Gastrocnemius medialis (tissue), 4 donors: ENCODE measurements around the gene ARID1B. TPM values are rescaled to one million over a fixed set of nuclear protein-coding genes. Genes with fewer than 3 reads are reported as not detected.
"Not testable (repeated sequence)": the region's sequence is repeated elsewhere in the genome, so short reads cannot be mapped to it uniquely, and the experiment has no call there.

Experiments used
- ATAC-seq, 2 donors: fragments of 150-250 bp; one replicate each; pipeline ENCODE4 v1.9.1; 2016
- DNase-seq, 2 donors: peaks; one replicate each; pipeline ENCODE4 v3.0.0-alpha.2; 2019
- H3K27ac ChIP-seq, 4 donors: fragments of 200-600 bp; sonication (generic); 1 replicate in 1 of 4; 2 replicates in 3 of 4; pipeline ENCODE4 v1.5.1; 2016 to 2018; ENCODE audit warnings: mild to moderate bottlenecking in 2 of 4, moderate library complexity in 1 of 4
- H3K27me3 ChIP-seq, 3 donors: fragments of 200-600 bp; sonication (generic) in 2 of 3; 1 replicate in 1 of 3; 2 replicates in 2 of 3; pipeline versions ENCODE4 v1.5.1 to v1.6.0; 2016 to 2019; ENCODE audit warnings: mild to moderate bottlenecking in 1 of 3, moderate library complexity in 1 of 3
- H3K36me3 ChIP-seq, 2 donors: fragments of 200-600 bp; sonication (generic) in 1 of 2; one replicate each; pipeline ENCODE4 v1.5.1; 2017 to 2018
- H3K4me1 ChIP-seq, 2 donors: fragments of 200-600 bp; sonication (generic) in 1 of 2; one replicate each; pipeline ENCODE4 v1.5.1; 2016 to 2017; ENCODE audit warnings: mild to moderate bottlenecking in 2 of 2
- H3K4me3 ChIP-seq, 4 donors: fragments of 200-600 bp; sonication (generic) in 3 of 4; 1 replicate in 1 of 4; 2 replicates in 3 of 4; pipeline ENCODE4 v1.5.1; 2016 to 2019; ENCODE audit warnings: mild to moderate bottlenecking in 2 of 4
- H3K9me3 ChIP-seq, 3 donors: fragments of 200-600 bp; sonication (generic) in 2 of 3; 1 replicate in 1 of 3; 2 replicates in 2 of 3; pipeline ENCODE4 v1.5.1; 2016 to 2019
- POLR2A ChIP-seq, 2 donors: fragments of 450-650 bp; IDR thresholded peaks; one replicate each; pipeline ENCODE4 v1.6.1; 2017; ENCODE audit warnings: antibody characterized with exemption in 2 of 2, mild to moderate bottlenecking in 2 of 2, moderate library complexity in 2 of 2
- in situ Hi-C, 4 donors: fragments of 200-750 bp; cut with MboI; loops; one replicate each; pipeline versions ENCODE4 v1.15.0 to v1.8.0; 2017; ENCODE audit warnings: low sequenced_read_pairs in 4 of 4
- intact Hi-C: fragments of 100-400 bp; cut with DNase I; formaldehyde crosslinking; loops from one replicate; pipeline ENCODE4 v1.15.1; 2023; ENCODE audit warnings: low total_unique reads
- total RNA-seq, 4 donors: library from RNA; depleted of rRNA; stranded (reverse); fragments of >200 nt; gene quantifications; one replicate each; pipeline versions ENCODE4 v1.1.0 to v1.2.3, GENCODE V29; 2016
- TF ChIP-seq, protein P1 (sequence below), 5 experiments: fragments of 450-650 bp in 3 of 5; fragments of 200-600 bp in 2 of 5; sonication (generic) in 2 of 5; IDR thresholded peaks in 4 of 5; conservative IDR thresholded peaks in 1 of 5; 1 replicate in 4 of 5; 2 replicates in 1 of 5; pipeline ENCODE4 v1.5.1; 2016 to 2019; ENCODE audit warnings: antibody characterized with exemption in 5 of 5, mild to moderate bottlenecking in 3 of 5, moderate library complexity in 3 of 5

The ARID1B gene
- total RNA-seq, 4 donors from 2014 or later: 54.9 to 75.3 (median 62.0) TPM

DNA sequence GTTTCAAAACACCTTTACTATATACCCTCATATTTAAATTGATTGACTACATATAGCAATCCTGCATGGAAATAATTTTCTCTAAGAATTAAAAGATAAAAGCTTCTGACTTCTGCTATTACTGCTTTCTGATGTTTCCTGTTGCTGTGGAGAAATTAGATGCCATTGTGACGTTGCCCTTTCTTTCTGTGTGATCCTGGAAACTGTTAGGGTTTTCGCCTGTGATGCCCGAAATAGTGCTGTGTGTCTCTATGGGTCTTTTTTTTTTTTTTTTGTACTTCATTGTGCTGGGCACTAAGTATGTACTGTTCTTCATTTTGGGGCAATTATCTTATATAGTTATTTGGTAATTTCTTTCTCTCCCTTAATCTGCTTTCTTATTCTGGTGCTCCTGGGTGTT, 205.0 kb downstream of the ARID1B start:
- in situ Hi-C loops (no loop called here), intact Hi-C loops (no loop called here)
- Histone ChIP-seq H3K9me3 (no peaks in the 10 kb centered on the region), H3K27ac (no peak overlapping the region), H3K27me3 (no peaks in the 10 kb centered on the region), H3K4me1 (peaks cover 65 to 75% of the 10 kb centered on the region in 2 donors), H3K4me3 (no peak overlapping the region), H3K36me3 (no peaks in the 10 kb centered on the region)
- ATAC-seq: no peak
- DNase-seq: no peak
- TF ChIP-seq, protein P1, sequence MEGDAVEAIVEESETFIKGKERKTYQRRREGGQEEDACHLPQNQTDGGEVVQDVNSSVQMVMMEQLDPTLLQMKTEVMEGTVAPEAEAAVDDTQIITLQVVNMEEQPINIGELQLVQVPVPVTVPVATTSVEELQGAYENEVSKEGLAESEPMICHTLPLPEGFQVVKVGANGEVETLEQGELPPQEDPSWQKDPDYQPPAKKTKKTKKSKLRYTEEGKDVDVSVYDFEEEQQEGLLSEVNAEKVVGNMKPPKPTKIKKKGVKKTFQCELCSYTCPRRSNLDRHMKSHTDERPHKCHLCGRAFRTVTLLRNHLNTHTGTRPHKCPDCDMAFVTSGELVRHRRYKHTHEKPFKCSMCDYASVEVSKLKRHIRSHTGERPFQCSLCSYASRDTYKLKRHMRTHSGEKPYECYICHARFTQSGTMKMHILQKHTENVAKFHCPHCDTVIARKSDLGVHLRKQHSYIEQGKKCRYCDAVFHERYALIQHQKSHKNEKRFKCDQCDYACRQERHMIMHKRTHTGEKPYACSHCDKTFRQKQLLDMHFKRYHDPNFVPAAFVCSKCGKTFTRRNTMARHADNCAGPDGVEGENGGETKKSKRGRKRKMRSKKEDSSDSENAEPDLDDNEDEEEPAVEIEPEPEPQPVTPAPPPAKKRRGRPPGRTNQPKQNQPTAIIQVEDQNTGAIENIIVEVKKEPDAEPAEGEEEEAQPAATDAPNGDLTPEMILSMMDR (IDR thresholded peaks at IDR 0.05 in 4 of 5, conservative IDR thresholded peaks at IDR 0.05 in 1 of 5): no peak
- TF ChIP-seq POLR2A (IDR thresholded peaks at IDR 0.05): no peak

DNA sequence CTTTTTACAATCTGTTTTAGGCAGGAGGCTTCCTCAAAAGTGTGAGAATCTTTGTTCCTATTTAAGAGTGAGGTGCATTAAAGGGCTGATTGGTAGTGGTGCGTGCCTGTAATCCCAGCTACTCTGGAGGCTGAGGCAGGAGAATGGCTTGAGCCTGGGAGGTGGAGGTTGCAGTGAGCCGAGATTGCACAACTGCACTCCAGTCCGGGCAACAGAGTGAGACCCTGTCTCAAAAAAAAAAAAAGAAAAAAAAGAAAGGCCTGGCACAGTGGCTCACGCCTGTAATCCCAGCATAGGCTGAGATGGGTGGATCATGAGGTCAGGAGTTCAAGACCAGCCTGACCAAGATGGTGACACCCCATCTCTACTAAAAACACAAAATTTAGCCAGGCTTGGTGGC, 205.7 kb downstream of the ARID1B start:
- intact Hi-C loops, H3K27ac ChIP-seq, DNase-seq, H3K4me3 ChIP-seq, in situ Hi-C loops, H3K27me3 ChIP-seq, H3K36me3 ChIP-seq, H3K9me3 ChIP-seq, ATAC-seq: not testable (repeated sequence)
- peaks cover 64 to 68% of the 10 kb centered on the region in 2 donors for H3K4me1 ChIP-seq

DNA sequence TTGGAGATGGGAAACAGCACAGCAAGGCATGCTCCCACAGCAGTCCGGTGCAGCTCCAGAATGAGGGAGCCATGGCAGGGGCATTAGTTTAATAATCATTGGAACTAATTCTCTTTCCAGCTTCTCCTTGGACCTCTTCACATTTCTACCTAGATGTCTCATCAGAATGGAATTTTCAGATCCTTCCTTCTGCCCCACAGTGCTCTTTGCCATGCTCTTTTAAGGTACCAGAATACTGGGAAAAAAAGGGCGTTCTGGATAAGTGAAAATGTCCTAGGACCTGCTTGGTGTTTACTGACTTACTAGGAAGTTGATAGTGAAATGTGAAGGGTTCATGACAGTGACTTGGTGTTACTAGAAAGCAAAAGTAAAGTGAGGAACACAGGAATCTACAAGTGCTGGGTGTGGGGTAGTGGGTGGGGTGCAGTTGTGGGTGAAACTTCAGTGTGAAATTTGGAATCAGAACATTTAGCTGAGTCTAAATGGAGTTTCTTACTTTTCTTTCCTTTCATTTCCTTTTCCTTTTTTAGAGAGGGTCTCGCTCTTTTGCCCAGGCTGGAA, 207.1 kb downstream of the ARID1B start:
- intact Hi-C loops: no loop called here

DNA sequence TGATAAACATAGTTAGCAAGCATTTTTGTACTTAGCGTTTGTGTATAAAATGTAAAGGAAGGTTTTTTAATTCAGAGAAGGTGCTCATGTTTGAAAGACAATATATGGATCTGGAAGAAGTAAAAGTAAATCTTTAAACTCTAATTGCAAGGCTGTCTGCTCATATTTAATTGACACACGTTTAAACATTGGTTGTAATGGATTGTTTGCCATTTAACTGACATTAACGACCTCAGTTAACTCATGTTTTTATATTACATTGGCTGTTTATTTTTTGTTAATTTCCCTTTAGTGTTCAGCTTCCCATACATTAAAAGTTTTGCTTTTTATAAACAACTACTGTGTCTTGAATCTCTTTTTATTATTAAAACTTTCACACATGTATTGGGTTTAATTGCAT, 208.1 kb downstream of the ARID1B start:
- intact Hi-C loops: no loop called here
- Histone ChIP-seq H3K4me3 (no peak overlapping the region), H3K9me3 (no peaks in the 10 kb centered on the region), H3K36me3 (no peaks in the 10 kb centered on the region), H3K27me3 (no peaks in the 10 kb centered on the region), H3K4me1 (peaks cover 44 to 55% of the 10 kb centered on the region in 2 donors), H3K27ac (no peak overlapping the region)
- in situ Hi-C loops: no loop called here
- TF ChIP-seq, protein P1 (IDR thresholded peaks at IDR 0.05 in 4 of 5, conservative IDR thresholded peaks at IDR 0.05 in 1 of 5): no peak
- TF ChIP-seq POLR2A (IDR thresholded peaks at IDR 0.05): no peak
- DNase-seq (no peak), ATAC-seq (no peak)

More for the DNA sequence above, 207.1 kb downstream of the ARID1B start:
- no peak for ATAC-seq
- Histone ChIP-seq H3K27ac (no peak overlapping the region), H3K4me3 (no peak overlapping the region), H3K36me3 (no peaks in the 10 kb centered on the region), H3K4me1 (peaks cover 54 to 63% of the 10 kb centered on the region in 2 donors), H3K9me3 (no peaks in the 10 kb centered on the region), H3K27me3 (no peaks in the 10 kb centered on the region)
- in situ Hi-C loops: no loop called here
- no peak for TF ChIP-seq POLR2A (IDR thresholded peaks at IDR 0.05)
- TF ChIP-seq, protein P1 (IDR thresholded peaks at IDR 0.05 in 4 of 5, conservative IDR thresholded peaks at IDR 0.05 in 1 of 5): no peak
- DNase-seq: no peak

DNA sequence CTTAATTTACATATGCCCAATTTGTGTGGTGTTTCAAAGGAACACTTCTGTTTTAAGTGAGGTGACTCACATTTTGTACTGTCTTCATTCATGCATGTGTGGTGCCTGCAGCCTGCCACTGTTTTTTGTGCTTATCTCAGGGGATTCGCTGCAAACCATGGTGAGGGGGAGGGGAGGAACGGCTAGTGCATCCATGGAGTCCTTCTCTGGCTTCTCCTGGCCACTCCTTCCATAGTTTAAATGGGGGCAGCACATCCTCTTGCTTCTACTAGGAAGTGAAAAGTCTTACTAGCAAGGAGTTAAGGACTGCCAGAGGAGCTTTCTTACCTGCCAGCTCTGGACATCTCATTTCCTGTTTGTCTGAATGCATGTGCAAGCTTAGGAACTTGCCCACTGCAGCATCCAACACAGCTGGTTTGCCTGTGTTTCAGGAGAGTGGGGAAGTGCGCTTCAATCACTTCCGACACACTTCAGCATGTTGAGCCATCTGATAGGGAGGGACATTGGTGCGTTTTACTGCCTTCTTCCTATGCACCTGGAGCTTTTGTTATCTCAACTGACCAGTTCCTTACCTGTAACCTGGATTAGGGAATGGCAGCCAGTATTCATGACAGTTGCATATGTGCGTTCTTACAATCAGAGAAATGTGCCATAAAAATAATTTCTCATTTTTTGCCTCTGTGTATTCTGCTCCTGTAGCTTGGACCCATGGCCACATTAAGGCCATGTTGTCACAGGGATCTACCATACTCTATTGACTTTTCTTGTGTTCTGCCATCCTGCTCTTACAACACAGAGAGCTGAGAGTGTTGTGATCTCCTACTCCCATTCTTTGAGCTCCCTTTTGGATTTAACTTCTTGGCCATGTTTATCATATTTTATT, 211.3 kb downstream of the ARID1B start:
- no peak for ATAC-seq
- intact Hi-C loops: no loop called here
- TF ChIP-seq, protein P1 (IDR thresholded peaks at IDR 0.05 in 4 of 5, conservative IDR thresholded peaks at IDR 0.05 in 1 of 5): no peak
- no peak for TF ChIP-seq POLR2A (IDR thresholded peaks at IDR 0.05)
- no peak overlapping the region for H3K27ac ChIP-seq
- in situ Hi-C loops: no loop called here
- no peaks in the 10 kb centered on the region for H3K9me3 ChIP-seq
- H3K4me1 ChIP-seq: peaks cover 37 to 53% of the 10 kb centered on the region in 2 donors
- no peaks in the 10 kb centered on the region for H3K27me3 ChIP-seq
- no peak for DNase-seq
- no peak overlapping the region for H3K4me3 ChIP-seq
- H3K36me3 ChIP-seq: no peaks in the 10 kb centered on the region
